Fibroblast of upper back skin (primary cell): ENCODE results near the gene UBE2B.
A peak's percentile ranks its signal among the peaks of the same experiment; 100 is the strongest.
"Not testable (repeated sequence)": the region's sequence is repeated elsewhere in the genome, so short reads cannot be mapped to it uniquely, and the experiment has no call there.

Experiments used
- DNase-seq: peaks from one replicate; pipeline ENCODE4 v3.0.0-alpha.2; 2013

Gene UBE2B

GRCh38 chr5:134370871-134371833, at the start of gene UBE2B:
UBE2B (plus strand) TSS chr5:134371569; CDS start chr5:134371596, 27 bp downstream.
- peak; percentile 100 for DNase-seq

GRCh38 chr5:134327327-134327726, 44.0 kb upstream of the UBE2B start:
- no peak for DNase-seq

GRCh38 chr5:134328619-134329018, 42.8 kb upstream of the UBE2B start:
- no peak for DNase-seq

- not testable (repeated sequence) for DNase-seq
These were observed 34.5 kb upstream of the UBE2B start for GRCh38 chr5:134336833-134337232.

- DNase-seq, result not testable (repeated sequence)
These were observed 27.9 kb upstream of the UBE2B start for GRCh38 chr5:134343500-134343899.

GRCh38 chr5:134345476-134345875, 25.9 kb upstream of the UBE2B start:
- DNase-seq, result not testable (repeated sequence)

- DNase-seq, result no peak
These were observed 25.4 kb upstream of the UBE2B start for GRCh38 chr5:134345996-134346395.

- no peak for DNase-seq
These were observed 21.9 kb upstream of the UBE2B start for GRCh38 chr5:134349463-134349862.

GRCh38 chr5:134355681-134356080, 15.7 kb upstream of the UBE2B start:
- DNase-seq, result no peak

- no peak for DNase-seq
These were observed 5.8 kb upstream of the UBE2B start for GRCh38 chr5:134365604-134366003.

- DNase-seq, result no peak
These were observed 978 bp upstream of the UBE2B start for GRCh38 chr5:134370311-134370870.

- peak; percentile 14 for DNase-seq
These were observed 518 bp downstream of the UBE2B start for GRCh38 chr5:134371834-134372340.

- DNase-seq, result not testable (repeated sequence)
These were observed 2.3 kb downstream of the UBE2B start for GRCh38 chr5:134373633-134374032.

GRCh38 chr5:134374232-134374631, 2.9 kb downstream of the UBE2B start:
- no peak for DNase-seq

GRCh38 chr5:134380346-134380745, 9.0 kb downstream of the UBE2B start:
- DNase-seq, result no peak

- not testable (repeated sequence) for DNase-seq
These were observed 10.8 kb downstream of the UBE2B start for GRCh38 chr5:134382204-134382603.

- DNase-seq, result no peak
These were observed 12.8 kb downstream of the UBE2B start for GRCh38 chr5:134383980-134384697.

GRCh38 chr5:134387443-134387842, 16.1 kb downstream of the UBE2B start:
- DNase-seq, result no peak

GRCh38 chr5:134392301-134392700, 20.9 kb downstream of the UBE2B start:
- DNase-seq, result no peak

- peak; percentile 24 for DNase-seq
These were observed 23.6 kb downstream of the UBE2B start for GRCh38 chr5:134394932-134395331.

- no peak for DNase-seq
These were observed 24.9 kb downstream of the UBE2B start for GRCh38 chr5:134396274-134396673.

- DNase-seq, result no peak
These were observed 25.8 kb downstream of the UBE2B start for GRCh38 chr5:134397196-134397595.

- no peak for DNase-seq
These were observed 27.3 kb downstream of the UBE2B start for GRCh38 chr5:134398609-134399155.
